NAMALWA (cell line): Measurements from ENCODE around the gene CFAP299.

Experiments
- DNase-seq: peaks from one replicate; pipeline ENCODE4 v3.0.0-alpha.2; 2015; ENCODE audit warnings: low spot score

The CFAP299 gene

DNA sequence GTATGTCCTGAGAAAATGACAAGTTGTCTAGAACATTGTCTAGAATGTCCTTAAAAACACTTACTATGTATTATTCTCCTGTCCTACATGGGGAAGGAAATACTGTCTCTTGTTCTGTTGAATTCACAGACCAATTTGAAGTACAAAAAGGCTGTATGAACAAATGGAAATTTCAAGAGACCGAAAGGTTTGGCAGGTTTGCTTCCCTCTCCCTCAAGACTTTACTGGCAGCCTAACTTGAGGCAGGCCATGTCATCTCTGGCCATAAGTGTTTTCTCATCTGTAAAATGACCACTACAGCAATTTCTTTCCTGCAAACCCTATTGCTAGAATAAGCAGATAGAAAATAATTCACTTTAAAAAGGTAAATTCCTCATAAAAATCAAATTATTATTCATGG, 503.8 kb downstream of the CFAP299 start:
- no peak for DNase-seq

DNA sequence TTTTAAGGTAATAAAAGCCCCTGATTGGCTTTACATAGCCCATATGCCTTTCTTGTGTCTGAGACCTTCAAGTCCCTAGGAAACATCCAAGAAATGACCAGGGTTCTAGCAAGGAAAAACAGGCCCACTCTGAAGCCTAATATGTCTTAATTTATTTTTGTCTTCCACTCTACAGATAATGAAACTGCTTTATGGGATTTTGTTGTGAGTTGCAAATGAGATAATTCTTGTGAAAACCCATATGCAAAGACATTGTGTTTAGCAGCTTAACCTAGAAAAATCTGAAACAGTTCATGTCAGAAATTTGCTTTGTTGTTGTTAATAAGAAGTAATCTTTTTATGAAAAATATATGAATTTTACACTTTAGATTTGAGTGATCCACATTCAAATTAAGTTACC, 504.3 kb downstream of the CFAP299 start:
- no peak for DNase-seq

DNA sequence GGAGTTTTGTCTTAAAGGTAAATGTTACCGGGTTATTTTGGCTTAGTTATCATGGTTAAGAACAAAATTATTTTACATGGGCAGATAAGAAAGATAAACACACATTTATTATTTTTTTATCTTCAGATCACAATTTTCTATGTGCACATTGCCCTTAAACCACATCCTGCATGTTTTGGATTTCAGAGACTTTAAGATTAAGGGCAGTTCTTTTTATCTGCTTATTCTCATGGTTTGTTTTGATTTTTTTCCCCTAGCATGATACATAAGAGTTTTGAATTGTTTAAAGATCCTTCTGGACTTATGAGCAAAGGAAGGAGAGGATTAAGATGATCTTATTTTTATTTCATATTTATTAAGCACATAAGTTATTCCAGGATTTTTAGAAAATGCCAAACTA, 504.9 kb downstream of the CFAP299 start:
- DNase-seq = no peak

DNA sequence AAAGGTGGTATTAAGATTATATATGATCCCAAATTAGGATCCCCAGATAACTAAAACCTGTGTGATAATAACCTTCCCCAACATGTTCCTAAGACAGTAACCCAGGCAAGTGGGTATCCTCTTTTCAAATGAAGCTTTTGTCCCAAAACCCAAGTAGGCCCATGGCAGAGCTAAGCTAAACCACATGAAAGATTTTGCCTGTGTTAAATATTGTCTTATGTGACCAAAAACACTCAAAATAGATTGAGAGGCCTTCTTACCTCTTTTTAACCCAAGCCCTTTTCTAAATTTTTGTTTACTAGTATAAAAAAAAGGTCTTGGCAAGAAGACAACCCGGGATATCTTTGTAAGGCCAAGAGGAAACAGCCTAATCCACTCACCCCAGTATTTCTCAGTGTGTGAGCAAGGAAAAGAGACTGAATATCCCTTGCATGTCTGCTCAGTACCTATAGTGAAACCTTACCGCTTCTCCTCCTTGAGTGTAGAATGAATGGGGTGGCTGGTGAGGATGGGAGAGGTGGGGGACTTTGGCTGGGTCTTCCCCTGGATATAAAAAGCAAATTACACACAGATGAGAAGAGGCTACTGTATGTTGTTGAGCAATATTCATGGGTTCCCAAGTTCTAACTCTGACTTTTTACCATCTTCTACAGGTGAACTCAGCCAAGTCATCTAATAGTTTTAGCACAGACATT, 506.2 kb downstream of the CFAP299 start:
- DNase-seq = no peak

DNA sequence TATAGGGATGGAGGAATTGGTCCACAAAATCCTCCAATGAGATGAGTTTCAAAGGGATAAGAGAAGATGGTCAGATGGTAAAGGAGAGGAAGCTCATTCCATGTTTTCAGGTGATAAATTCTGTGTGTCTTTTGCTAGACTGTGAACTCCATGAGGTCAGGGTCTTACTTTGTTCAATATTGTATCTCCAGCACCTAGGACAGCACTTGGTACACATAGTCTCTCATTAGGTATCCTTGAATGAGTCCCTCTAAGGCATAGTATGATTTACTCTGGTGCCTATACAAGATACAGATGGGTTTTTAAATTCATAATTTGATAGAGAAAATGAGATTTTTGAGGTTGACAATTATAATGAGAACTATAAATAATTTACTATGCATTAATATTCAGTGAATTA, 510.7 kb downstream of the CFAP299 start:
- DNase-seq = no peak

DNA sequence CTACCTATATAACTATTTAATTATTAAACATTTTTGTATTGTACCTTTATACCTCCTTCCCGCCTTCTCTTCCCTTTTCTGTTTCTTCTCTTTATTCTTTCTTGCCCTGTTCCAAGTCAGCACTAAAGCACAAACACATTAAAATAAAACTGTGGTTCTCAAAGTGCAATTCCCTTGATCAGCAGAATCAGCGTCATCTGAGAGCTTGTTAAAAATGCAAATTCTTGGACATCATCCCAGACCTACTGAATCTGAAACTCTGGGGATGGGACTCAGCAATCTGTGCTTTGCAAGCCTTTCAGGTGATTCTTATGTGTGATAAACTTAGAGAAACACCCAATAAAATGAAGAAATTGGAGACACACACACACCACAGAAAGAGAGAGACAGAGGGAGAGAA, 516.5 kb downstream of the CFAP299 start:
- no peak for DNase-seq

DNA sequence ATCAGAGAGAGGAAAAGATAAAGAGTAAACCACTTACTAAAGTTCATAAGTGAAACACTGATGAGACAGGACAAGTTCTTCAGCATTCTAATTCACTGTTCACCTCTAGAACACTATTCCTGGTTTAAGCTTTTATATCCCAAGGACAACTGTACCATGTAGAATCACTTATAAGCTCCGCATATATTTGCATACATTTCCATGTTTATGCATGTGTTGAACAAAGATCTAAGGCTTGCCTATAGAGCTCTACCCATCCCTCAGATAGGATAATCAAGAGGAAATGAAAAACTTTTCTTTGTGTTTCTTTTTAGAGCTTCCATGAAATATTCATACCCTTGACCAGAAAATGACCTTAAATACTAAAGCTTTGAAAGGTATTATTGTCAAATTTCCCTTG, 538.0 kb downstream of the CFAP299 start:
- peak; percentile 13 for DNase-seq

DNA sequence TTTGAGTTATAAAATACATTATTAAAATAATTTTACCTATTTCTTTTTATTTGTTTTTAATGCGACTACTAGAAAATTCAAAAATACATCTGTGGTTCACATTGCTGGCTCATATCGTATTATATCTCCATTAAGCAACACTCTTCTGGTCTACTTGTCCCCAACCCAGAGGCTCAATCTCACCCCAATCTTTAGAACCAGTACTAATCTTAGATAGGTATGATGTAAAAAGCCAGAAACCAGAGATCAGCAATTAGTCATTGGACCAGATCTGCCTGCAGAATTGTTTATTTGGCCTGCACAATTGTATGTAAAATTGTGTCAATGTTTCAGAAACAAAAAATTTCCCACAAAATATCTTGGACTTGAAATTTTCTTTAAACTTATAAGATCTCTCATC, 539.4 kb downstream of the CFAP299 start:
- DNase-seq = peak; percentile 13

DNA sequence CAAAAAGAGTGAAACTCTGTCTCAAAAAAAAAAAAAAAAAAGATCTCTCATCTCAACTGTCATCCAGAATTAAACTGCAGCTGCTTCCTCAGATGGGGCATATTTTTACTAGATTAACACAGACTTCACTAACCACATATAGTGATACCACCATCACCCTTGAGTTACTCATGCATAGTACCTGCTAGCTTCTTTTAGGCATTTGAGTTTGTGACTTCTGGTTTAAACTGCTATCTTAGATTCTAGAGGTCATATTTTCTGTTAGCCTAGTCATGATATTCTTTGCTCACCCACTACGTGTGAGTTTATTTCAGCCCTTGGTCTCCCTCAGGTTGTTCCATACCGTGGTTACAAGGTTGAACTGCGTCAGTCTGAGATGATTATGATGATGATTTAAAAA, 540.1 kb downstream of the CFAP299 start:
- DNase-seq = peak; percentile 96

DNA sequence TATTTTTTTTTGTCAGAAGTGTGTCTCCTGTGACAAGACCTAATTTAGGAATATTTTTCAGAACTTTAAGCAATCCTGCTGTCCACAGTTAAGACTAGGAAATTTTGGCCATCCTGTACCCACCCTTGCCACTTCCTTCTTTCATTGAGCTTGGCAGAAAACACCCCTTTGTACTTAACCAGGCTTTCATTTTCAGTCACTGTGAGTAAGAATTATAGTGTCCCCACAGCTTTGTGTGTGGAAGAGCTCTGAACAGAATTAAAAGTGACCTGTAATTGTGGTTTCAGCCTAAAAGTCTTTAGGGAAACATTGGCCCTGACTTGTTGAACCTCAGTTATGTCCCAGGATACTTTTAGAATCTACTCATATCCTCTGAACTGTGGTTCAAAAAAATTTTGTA, 541.3 kb downstream of the CFAP299 start:
- peak; percentile 42 for DNase-seq

DNA sequence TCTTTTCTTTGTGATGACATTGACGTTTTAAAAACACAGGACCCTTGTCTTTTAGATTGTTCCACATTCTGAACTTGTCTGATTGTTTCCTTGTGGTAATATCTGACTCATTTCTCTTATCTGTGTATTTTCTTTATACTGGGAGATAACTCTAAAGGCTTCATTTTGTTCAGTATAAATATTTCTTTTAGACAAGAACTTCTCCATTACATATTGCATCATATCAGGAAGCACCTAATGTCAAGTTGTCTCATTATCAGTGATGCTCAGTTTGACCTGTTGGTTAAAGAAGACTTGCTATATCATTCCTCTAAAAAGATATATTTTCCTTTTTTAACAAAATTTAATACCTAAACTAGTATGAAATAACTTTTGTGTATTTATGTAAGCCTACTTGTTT, 542.7 kb downstream of the CFAP299 start:
- no peak for DNase-seq

DNA sequence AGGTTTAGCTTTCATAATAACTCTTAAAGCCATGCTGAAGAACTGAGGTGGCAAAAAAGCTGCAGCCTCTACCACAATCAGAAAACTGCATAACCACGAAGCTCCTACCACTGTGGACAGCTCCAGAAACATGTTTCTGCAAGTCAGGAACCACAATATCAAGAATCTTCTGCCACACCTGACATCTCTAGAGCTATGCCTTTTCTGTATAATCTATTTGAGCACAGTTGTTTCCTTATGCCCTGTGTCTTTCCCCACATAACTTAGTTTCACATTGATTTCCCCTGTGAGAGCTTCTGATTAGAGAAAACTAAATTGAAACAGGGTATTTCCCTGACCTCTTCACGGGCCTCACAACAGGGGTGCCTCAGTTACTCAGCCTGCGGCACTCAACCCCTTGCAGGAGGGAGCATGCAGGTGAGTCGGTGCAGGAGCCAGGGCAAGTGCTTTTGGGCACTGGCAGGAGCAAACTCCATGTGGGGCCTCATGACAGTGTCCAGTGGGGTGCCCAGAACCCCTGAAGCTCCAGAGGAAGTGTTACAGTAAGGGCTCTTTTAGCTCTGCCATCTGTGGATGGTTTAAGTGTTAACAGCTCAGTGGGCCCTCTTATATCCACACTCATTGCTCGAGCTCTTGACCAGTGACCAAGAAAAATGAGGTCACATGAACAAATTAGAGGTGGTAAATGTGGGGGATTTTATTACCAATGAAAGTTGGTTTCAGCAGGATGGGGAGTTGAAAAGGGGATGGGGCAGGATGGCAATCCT, 562.2 kb downstream of the CFAP299 start:
- DNase-seq = no peak

DNA sequence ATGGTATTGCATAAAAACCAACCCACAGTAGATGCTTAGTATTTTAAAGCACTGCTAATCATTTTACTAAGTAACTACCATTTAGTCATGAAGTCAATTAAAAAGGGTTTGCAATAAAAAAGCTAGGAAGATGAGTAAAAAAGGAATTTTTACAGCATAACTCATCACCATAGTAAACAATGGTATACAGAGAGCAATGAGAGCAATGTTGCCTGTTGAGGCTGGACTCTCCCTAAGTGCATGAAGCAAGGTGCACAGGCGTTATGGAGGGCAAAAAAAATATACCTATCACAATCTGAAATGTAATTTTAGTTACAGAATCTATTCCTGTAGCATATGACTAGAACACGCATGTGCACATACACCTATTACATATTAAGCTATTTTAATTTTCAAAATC, 565.4 kb downstream of the CFAP299 start:
- DNase-seq = no peak

DNA sequence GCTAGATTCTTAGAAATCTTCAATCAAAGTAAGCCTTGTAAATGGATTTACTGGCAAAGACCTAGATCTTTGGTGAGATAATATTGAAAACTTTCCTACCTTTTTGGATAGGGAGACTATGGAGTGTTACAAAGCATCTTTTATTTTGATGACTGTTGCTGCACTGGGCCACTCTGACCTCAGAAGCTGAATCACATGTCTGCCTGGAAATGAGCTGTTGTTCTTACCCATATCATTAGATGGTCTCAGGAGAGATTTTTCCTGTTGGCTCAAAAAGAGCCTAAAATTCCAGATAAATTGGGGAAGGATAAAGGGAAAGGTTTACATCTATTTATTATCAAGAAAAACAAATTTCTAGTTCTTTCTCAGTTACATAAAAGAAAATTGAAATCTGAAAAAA, 567.5 kb downstream of the CFAP299 start:
- no peak for DNase-seq

DNA sequence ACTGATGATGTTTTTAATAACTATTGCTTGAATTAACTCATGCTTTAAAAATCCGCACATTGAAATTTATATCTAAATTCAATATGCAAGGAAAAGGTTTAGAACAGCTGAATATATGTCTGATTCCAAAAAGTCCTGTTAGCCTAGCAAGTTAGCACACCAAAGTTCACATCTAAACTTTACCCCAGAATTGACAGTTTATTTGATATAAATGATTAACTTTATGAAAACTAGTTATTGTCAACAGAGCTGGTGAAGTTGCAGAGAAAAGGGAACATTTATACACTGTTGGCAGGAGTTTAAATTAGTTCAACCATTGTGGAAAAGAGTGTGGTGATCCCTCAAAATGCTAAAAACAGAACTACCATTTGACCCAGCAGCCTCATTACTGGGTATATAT, 574.4 kb downstream of the CFAP299 start:
- no peak for DNase-seq

DNA sequence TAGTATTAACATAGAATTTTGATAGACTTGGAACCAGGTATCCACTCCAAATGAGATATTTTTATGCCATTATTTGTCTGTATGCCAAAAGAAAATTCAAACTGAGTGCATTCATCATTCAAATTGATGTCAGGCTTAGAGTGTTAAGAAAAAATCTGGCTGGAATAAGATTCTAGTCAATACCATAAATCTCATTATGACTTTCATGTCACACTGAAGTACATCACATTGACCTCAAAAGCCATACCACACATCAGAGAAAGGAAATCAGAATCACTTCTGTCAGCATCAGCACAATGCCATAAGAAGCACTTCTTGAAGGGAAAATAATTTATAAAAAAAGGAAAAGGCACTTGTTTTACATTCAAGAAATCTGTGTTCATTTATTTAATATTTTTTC, 575.9 kb downstream of the CFAP299 start:
- DNase-seq = no peak

DNA sequence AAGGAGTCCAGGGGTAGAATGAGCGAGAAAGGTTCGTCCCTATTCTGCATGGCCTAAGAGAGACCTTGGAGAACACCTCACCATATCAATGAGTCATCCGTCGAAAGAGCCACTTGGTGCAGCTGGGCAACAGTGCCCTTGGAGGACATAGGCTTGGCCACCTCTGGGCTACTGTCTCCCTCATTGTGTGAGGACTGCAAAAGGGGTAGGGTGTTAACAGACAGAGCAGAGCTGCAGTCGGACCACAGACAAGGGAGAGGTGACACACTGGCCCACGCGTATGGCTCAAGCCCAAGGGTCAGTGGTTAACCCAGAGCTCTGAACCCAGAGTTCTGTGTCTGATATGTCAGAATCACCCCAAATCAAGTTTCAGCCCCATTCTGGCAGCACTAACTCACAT, 576.8 kb downstream of the CFAP299 start:
- no peak for DNase-seq

DNA sequence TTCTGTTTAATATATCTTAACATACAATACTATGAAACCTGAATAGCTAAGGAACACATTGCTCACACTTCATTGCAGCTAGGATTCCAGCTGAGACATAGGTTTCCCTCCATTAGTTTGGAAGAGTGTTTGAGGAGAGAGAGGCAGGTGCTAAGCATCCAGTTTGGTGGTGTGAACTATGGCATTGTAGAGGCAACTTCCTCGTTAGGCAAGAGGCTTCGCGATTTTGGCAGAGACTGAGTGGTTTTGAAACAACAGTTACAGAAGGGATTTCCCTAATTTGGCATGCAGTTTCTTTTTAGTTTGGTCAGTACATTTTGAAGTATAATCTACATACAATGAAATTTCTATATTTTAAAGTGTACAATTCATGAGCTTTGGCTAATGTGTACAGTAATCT, 577.9 kb downstream of the CFAP299 start:
- peak; percentile 6 for DNase-seq

DNA sequence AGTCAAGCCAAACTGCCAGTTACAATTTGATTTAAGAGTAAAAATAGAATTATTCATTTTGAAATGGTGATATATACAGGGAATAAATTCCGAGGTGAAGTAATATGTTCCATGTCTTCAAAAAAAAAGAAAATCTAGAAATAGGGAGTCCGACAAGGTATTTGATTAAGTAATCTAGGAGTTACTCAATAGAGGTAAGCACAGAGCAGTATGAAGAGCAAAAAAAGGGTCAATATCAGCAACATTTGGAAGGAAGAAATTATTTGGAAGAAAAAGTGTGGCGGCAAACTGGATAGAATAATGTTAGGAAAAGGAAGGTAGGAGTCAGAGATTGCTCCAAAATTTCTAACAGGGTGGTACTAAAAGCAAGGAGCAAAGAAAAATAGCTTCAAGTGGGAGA, 581.2 kb downstream of the CFAP299 start:
- DNase-seq = no peak

DNA sequence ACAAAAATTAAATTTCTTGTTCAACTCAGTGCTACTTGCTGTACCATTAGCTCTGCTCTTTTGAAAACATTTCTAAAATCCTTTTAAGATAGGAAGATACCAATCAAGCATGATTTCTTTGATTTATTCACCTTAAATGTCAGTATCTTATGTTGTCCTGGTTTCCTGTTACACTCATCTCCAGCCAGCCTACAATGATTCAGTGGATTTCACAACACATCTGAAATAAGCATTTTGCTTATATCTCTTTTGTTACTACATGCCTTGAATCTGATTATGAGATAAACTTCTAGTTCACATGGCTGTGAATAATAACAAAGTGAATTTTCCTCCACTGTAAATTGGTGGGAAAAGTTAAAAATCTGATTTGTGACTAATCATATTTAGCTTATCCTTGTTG, 582.5 kb downstream of the CFAP299 start:
- DNase-seq = no peak

DNA sequence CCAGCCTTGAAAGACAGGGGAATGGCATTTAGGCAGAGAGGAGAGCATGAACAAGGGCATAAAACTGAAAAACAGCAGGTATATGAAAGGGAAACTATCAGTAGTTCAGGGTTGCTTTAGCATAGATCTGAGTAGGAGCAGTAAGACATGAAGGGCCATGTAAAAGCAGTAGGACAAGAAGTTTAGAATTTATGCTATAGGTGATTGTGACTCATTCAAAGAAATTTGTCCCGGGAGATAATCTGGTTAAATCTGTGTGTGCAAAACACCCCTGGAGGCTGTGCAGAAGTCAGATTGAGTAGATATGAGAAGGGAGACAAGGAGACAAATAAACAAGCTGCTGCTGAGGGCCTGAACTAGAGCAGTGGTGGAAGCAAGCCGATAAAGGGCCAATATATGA, 585.9 kb downstream of the CFAP299 start:
- DNase-seq = no peak

DNA sequence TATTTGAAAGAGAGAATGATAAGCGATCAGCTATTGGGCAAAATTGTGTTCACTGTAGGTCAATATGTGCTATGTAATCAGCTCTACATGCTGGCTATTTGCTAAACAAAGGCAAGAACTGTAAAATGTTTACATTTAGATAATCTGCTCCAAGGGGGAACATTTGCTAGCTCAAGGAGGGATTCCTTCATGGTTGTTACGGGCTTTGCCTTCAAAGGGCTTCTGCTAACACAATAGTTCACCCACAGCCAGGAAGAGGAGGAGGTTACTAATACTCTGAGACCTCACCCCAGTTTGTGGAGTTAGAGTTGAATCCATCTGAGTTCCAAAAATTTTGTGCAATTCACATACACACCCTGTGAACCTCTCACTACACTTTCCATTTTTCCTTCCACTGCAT, 587.4 kb downstream of the CFAP299 start:
- no peak for DNase-seq

DNA sequence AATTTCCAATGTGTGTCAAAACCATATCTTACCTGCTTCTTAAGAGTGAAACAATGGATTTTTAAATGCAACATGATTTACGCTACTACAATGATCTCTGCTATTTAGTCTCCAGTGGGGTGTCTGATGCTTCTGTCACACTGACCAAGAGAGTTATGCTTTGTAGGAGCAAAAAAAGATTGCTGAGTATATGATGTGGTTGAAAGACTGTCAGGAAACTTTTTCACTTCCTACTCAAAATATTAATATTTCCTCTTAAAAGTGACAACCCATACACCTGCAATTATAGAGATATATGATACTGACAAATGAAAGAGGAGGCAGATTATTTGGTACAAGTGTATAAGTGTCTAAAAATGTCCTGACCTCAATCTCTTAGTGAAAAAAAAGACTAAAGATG, 589.8 kb downstream of the CFAP299 start:
- no peak for DNase-seq

DNA sequence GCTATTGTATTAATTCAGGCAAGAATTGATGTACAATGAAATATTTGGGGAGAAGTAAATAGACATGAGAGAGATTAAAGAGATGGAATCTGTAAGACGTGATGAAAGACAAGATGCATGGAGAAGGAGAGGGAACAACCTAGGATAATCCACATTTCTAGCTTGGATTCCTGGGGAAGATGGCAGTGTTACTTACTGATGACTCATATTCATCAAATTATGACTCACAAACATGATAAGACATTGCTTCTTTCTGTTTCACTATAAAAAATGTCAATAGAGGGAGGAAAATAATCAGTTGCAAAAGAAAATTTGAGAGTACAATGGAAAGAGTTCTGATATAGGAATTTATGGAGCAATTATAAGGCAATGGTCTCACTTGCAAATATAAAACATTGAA, 590.9 kb downstream of the CFAP299 start:
- DNase-seq = no peak
